Measurements from ENCODE around the gene RPA3.

Gene RPA3

GRCh38 chr7:7672545-7673239, 45.7 kb downstream of the RPA3 start (continued):
- TF ChIP-seq ZNF501 (tag by site-specific recombination; IDR thresholded peaks at IDR 0.05) (no peak), ZNF148 (tag by site-specific recombination; IDR thresholded peaks at IDR 0.05; ENCODE audit: borderline replicate concordance) (no peak), MYNN (tag by site-specific recombination; IDR thresholded peaks at IDR 0.05; ENCODE audit: borderline replicate concordance) (no peak), ZNF747 (tag by site-specific recombination; IDR thresholded peaks at IDR 0.05) (no peak), ZNF768 (tag by site-specific recombination; IDR thresholded peaks at IDR 0.05) (no peak), TRIM28 (IDR thresholded peaks at IDR 0.05; ENCODE audit: borderline replicate concordance, low read length) (no peak), ZNF777 (tag by site-specific recombination; IDR thresholded peaks at IDR 0.05; ENCODE audit: borderline replicate concordance) (no peak), ZNF121 (tag by site-specific recombination; IDR thresholded peaks at IDR 0.05) (no peak)

GRCh38 chr7:7671361-7671760, 47.0 kb downstream of the RPA3 start:
- POLR2A ChIA-PET, result no interaction called here
- Histone ChIP-seq H3K27ac (ENCODE audit: extremely low read depth, low read depth, low read length) (no peak overlapping the region), H3K36me3 (ENCODE audit: control insufficient read depth in 2 of 2, insufficient read depth in 1 of 2, low read length in 2 of 2) (peaks cover 0 to 9% of the 10 kb centered on the region in 2 experiments; a peak in 1 of 3 replicates), H3K4me1 (ENCODE audit: control insufficient read depth, insufficient read depth, low read length) (no peaks in the 10 kb centered on the region), H3K9me3 (ENCODE audit: control insufficient read depth, insufficient read depth, low read depth, low read length) (no peaks in the 10 kb centered on the region), H3K4me3 (ENCODE audit: low read depth, low read length) (no peak overlapping the region)
- CTCF ChIA-PET, result no interaction called here
- TF ChIP-seq ZNF214 (tag by site-specific recombination; IDR thresholded peaks at IDR 0.05; ENCODE audit: borderline replicate concordance) (no peak), ZNF292 (tag by site-specific recombination; IDR thresholded peaks at IDR 0.05; ENCODE audit: borderline replicate concordance, low read depth) (no peak), ZBTB8A (tag by site-specific recombination; IDR thresholded peaks at IDR 0.05) (no peak), ZNF621 (tag by site-specific recombination; IDR thresholded peaks at IDR 0.05) (no peak), ZNF521 (tag by site-specific recombination; IDR thresholded peaks at IDR 0.05) (no peak), ZBTB1 (tag by site-specific recombination; IDR thresholded peaks at IDR 0.05) (no peak), HOXC10 (CRISPR knock-in tag; IDR thresholded peaks at IDR 0.05) (no peak), ZNF600 (tag by site-specific recombination; IDR thresholded peaks at IDR 0.05) (no peak)

- H3K4me1 ChIP-seq (ENCODE audit: control insufficient read depth, insufficient read depth, low read length), result no peaks in the 10 kb centered on the region
- H3K27ac ChIP-seq (ENCODE audit: extremely low read depth, low read depth, low read length), result no peak overlapping the region
- H3K4me3 ChIP-seq (ENCODE audit: low read depth, low read length), result no peak overlapping the region
- peaks cover 0 to 3% of the 10 kb centered on the region in 2 experiments; a peak in 1 of 3 replicates for H3K36me3 ChIP-seq (ENCODE audit: control insufficient read depth in 2 of 2, insufficient read depth in 1 of 2, low read length in 2 of 2)
- CTCF ChIA-PET, result no interaction called here
- POLR2A ChIA-PET, result no interaction called here
- H3K9me3 ChIP-seq (ENCODE audit: control insufficient read depth, insufficient read depth, low read depth, low read length), result no peaks in the 10 kb centered on the region
- TF ChIP-seq ZNF707 (tag by site-specific recombination; IDR thresholded peaks at IDR 0.05) (no peak), ZNF558 (tag by site-specific recombination; IDR thresholded peaks at IDR 0.05) (no peak), ZNF555 (tag by site-specific recombination; conservative IDR thresholded peaks at IDR 0.05) (no peak), KLF9 (tag by site-specific recombination; IDR thresholded peaks at IDR 0.05; ENCODE audit: low read depth) (no peak), ZBTB10 (tag by site-specific recombination; IDR thresholded peaks at IDR 0.05) (no peak), ZNF580 (tag by site-specific recombination; IDR thresholded peaks at IDR 0.05) (no peak), ZNF626 (tag by site-specific recombination; IDR thresholded peaks at IDR 0.05) (no peak), ZNF664 (tag by site-specific recombination; IDR thresholded peaks at IDR 0.05) (no peak), TSHZ1 (tag by site-specific recombination; IDR thresholded peaks at IDR 0.05; ENCODE audit: borderline replicate concordance) (no peak)
These were observed 47.9 kb downstream of the RPA3 start for GRCh38 chr7:7670490-7670889.

Data from HEK293 (cell line).